Measurements from ENCODE around the gene DNAJC1. TPM values are rescaled to one million over a fixed set of nuclear protein-coding genes. Genes with fewer than 3 reads are reported as not detected.

The DNAJC1 gene
- total and polyA plus RNA-seq, 2 of the 8 experiments (the other 6 are each of a cell fraction or from before 2014, with no cell fraction given): 6.8 to 14.8 TPM

DNA sequence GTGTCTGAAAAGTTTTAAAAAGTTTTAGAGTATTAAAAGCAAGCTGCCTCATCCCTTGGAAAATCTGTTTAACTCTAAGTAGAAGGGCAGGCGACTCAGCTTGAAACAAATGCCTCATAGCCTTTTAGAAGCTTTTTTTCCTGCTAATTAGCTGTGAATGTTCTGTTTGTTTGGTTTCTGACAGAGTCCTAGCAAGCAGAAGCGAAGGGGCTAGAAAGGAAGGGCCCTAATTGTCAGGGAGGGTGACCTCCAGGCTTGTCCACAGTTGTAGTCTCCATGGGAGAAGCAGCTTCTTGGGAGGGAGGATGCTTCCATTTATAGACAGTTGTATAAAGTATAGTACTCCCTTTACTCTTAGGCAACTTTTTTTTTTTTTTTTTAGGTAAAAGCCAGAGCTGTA, 90.9 kb downstream of the DNAJC1 start (continued):
- TF ChIP-seq RNF2 (IDR thresholded peaks at IDR 0.05; ENCODE audit: borderline replicate concordance, low read depth, low read length, missing control alignments, poor library complexity, severe bottlenecking) (no peak), HDAC6 (IDR thresholded peaks at IDR 0.05; ENCODE audit: low read depth, low read length) (no peak), KDM4A (IDR thresholded peaks at IDR 0.05; ENCODE audit: low read depth, low read length, severe bottlenecking) (no peak), SAP30 (IDR thresholded peaks at IDR 0.05; ENCODE audit: insufficient read depth, insufficient replicate concordance, low read length) (no peak)
